ENCODE data around the gene MRPS26.

GRCh38 chr20:3093861-3094361, 48.1 kb downstream of the MRPS26 start:
- TF ChIP-seq POLR2A (IDR thresholded peaks at IDR 0.05; ENCODE audit: low read length) (no peak), GATA1 (IDR thresholded peaks at IDR 0.05; ENCODE audit: low read depth, low read length) (no peak)

Measured in erythroblast (primary cell).